Measurements from ENCODE around the gene EXTL1.

The EXTL1 gene

DNA sequence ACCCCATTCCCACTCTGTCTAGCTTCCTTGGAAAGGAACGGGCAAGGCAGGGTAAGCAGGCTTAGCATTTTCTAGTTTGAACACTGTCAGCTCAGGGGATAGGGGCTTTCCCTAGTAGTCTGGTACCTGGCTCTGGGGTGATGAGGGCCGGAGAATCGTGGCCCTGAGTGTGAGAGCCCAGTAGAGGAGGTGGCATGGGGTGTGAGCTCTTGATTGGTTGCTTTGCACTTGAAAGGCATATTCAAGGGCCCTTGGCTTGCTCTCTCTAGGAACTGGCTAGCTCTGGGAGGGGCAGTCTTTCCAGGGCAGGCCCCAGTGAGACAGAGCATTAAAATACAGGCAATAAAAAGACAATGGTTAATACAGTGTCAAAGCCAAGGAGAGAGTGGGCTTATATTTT, 10.8 kb upstream of the EXTL1 start:
- Histone ChIP-seq H4K20me1 (ENCODE audit: insufficient read depth) (no peaks in the 10 kb centered on the region), H3K4me1 (ENCODE audit: low read depth, poor library complexity, severe bottlenecking) (peaks cover 4% of the 10 kb centered on the region), H2AFZ (ENCODE audit: low read depth) (no peak overlapping the region), H3K27me3 (ENCODE audit: insufficient read depth, low read depth) (no peaks in the 10 kb centered on the region), H3K27ac (no peak overlapping the region), H3K9ac (no peak overlapping the region), H3K4me2 (no peak overlapping the region), H3K79me2 (ENCODE audit: insufficient read depth, low read depth) (no peaks in the 10 kb centered on the region), H3K4me3 (IDR thresholded peaks at IDR 0.05; ENCODE audit: insufficient read depth, low read depth, low read length) (no peak overlapping the region), H3K36me3 (ENCODE audit: insufficient read depth) (no peaks in the 10 kb centered on the region)
- TF ChIP-seq, protein P1, sequence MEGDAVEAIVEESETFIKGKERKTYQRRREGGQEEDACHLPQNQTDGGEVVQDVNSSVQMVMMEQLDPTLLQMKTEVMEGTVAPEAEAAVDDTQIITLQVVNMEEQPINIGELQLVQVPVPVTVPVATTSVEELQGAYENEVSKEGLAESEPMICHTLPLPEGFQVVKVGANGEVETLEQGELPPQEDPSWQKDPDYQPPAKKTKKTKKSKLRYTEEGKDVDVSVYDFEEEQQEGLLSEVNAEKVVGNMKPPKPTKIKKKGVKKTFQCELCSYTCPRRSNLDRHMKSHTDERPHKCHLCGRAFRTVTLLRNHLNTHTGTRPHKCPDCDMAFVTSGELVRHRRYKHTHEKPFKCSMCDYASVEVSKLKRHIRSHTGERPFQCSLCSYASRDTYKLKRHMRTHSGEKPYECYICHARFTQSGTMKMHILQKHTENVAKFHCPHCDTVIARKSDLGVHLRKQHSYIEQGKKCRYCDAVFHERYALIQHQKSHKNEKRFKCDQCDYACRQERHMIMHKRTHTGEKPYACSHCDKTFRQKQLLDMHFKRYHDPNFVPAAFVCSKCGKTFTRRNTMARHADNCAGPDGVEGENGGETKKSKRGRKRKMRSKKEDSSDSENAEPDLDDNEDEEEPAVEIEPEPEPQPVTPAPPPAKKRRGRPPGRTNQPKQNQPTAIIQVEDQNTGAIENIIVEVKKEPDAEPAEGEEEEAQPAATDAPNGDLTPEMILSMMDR (conservative IDR thresholded peaks at IDR 0.05; ENCODE audit: low read depth, low read length) = no peak

DNA sequence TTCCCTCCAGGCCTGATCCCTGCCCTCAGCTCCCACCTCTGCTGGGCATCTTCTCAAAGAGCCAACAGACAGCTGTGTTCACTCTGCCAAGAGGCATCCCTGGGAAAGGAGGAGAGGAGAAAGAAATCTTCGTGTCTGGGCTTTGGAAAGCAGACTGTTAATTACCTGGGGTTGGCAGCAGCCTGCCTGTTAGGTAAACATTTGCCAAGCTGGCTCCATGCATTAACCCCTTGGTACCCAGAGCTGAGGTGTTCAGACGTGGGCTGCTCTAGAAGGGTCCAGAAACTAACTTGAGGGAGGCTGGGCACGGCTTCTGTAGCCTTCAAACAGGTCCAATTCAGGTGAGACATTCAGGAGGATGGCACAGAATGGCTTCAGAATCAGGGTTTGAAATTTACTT, 8.7 kb upstream of the EXTL1 start:
- H3K4me1 ChIP-seq (ENCODE audit: low read depth, poor library complexity, severe bottlenecking) = peaks cover 4% of the 10 kb centered on the region
- no peaks in the 10 kb centered on the region for H3K27me3 ChIP-seq (ENCODE audit: insufficient read depth, low read depth)
- H2AFZ ChIP-seq (ENCODE audit: low read depth) = no peak overlapping the region
- no peak overlapping the region for H3K9ac ChIP-seq
- TF ChIP-seq, protein P1 (conservative IDR thresholded peaks at IDR 0.05; ENCODE audit: low read depth, low read length) = no peak
- H3K4me3 ChIP-seq (IDR thresholded peaks at IDR 0.05; ENCODE audit: insufficient read depth, low read depth, low read length) = no peak overlapping the region
- no peaks in the 10 kb centered on the region for H4K20me1 ChIP-seq (ENCODE audit: insufficient read depth)
- no peaks in the 10 kb centered on the region for H3K36me3 ChIP-seq (ENCODE audit: insufficient read depth)
- no peak overlapping the region for H3K27ac ChIP-seq
- H3K4me2 ChIP-seq = no peak overlapping the region
- no peaks in the 10 kb centered on the region for H3K79me2 ChIP-seq (ENCODE audit: insufficient read depth, low read depth)

DNA sequence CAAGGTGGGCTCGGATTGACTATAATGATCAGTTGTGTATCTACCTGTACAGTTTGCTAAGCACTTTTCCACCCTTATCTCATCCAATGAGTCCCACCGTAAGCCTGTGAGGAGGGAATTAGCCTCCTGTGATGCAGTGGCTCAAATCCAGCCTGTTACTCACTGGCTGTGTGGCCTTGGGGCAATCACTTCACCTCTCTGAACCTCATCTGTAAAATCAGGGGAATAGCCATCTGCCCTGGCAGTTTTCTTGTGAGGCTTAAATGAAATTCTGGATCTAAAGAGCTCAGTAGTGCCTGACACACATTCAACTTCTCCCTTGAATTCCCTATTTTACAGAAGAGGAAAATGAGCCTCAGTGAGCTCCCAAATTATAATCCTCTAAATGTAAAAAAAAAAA, 7.4 kb upstream of the EXTL1 start:
- Histone ChIP-seq H3K9ac (no peak overlapping the region), H3K4me2 (no peak overlapping the region), H3K4me3 (IDR thresholded peaks at IDR 0.05; ENCODE audit: insufficient read depth, low read depth, low read length) (no peak overlapping the region), H3K27me3 (ENCODE audit: insufficient read depth, low read depth) (no peaks in the 10 kb centered on the region), H3K36me3 (ENCODE audit: insufficient read depth) (no peaks in the 10 kb centered on the region), H4K20me1 (ENCODE audit: insufficient read depth) (no peaks in the 10 kb centered on the region), H2AFZ (ENCODE audit: low read depth) (no peak overlapping the region), H3K27ac (no peak overlapping the region), H3K79me2 (ENCODE audit: insufficient read depth, low read depth) (no peaks in the 10 kb centered on the region), H3K4me1 (ENCODE audit: low read depth, poor library complexity, severe bottlenecking) (peaks cover 4% of the 10 kb centered on the region)
- TF ChIP-seq, protein P1 (conservative IDR thresholded peaks at IDR 0.05; ENCODE audit: low read depth, low read length) = no peak

DNA sequence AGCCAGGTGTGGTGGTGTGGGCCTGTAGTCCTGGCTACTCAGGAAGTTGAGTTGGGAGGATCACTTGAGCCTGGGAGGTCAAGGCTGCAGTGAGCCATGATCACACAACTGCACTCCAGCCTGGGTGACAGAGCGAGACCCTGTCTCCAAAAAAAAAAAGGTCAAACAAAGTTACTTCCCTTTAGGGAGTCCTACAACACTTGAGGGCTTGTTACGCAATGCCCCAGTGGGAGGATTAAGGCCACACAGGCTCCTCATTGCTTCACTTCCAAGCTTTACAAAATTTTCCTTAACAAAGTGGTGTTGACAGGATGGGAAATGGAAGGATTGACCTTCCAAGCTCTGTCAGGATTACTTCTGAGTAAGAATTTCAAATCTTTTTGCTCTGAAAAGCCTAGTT, 6.2 kb upstream of the EXTL1 start:
- Histone ChIP-seq H4K20me1 (ENCODE audit: insufficient read depth) (no peaks in the 10 kb centered on the region), H3K9ac (no peak overlapping the region), H2AFZ (ENCODE audit: low read depth) (no peak overlapping the region), H3K4me2 (no peak overlapping the region), H3K27me3 (ENCODE audit: insufficient read depth, low read depth) (no peaks in the 10 kb centered on the region), H3K36me3 (ENCODE audit: insufficient read depth) (no peaks in the 10 kb centered on the region), H3K27ac (no peak overlapping the region), H3K79me2 (ENCODE audit: insufficient read depth, low read depth) (no peaks in the 10 kb centered on the region), H3K4me3 (IDR thresholded peaks at IDR 0.05; ENCODE audit: insufficient read depth, low read depth, low read length) (no peak overlapping the region), H3K4me1 (ENCODE audit: low read depth, poor library complexity, severe bottlenecking) (peaks cover 9% of the 10 kb centered on the region)
- TF ChIP-seq, protein P1 (conservative IDR thresholded peaks at IDR 0.05; ENCODE audit: low read depth, low read length) = no peak
